GM20000 (cell line): ENCODE data around the gene SH3PXD2A.

Experiments used
- DNase-seq: peaks from one replicate; pipeline ENCODE4 v3.0.0; 2012; ENCODE audit warnings: low spot score
- TF ChIP-seq, protein P1 (sequence below): IDR thresholded peaks from 2 replicates; pipeline ENCODE4 v1.5.1; 2012; ENCODE audit warnings: mild to moderate bottlenecking, control low read depth; ENCODE audit errors: extremely low read depth, missing control alignments

SH3PXD2A gene

DNA sequence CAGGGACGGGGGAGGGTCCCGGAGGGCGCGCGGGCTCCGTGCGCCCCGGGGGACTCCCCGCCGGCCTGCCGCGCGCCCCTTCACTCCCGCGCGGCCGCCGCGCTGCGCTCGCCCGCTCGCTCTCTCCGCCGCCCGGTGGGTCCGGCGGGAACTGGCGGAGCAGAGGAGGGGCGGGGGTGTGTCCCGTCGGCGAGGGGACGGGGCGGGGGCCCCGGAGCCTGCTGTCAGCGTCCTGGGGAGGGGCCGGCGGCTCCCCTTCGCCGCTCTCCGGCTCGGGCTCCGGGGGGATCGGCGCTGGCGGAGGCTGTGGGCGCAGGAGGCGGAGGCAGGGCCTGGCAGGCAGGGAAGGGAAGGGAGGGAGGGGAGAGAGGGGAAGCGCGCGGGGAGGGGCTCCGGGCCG is at the start of gene SH3PXD2A:
TSS of gene SH3PXD2A (minus strand) at position 153 of the 400 bp plus-strand sequence. CDS start 310 bp downstream, outside the sequence.
- DNase-seq, result peak; percentile 54
- TF ChIP-seq, protein P1, sequence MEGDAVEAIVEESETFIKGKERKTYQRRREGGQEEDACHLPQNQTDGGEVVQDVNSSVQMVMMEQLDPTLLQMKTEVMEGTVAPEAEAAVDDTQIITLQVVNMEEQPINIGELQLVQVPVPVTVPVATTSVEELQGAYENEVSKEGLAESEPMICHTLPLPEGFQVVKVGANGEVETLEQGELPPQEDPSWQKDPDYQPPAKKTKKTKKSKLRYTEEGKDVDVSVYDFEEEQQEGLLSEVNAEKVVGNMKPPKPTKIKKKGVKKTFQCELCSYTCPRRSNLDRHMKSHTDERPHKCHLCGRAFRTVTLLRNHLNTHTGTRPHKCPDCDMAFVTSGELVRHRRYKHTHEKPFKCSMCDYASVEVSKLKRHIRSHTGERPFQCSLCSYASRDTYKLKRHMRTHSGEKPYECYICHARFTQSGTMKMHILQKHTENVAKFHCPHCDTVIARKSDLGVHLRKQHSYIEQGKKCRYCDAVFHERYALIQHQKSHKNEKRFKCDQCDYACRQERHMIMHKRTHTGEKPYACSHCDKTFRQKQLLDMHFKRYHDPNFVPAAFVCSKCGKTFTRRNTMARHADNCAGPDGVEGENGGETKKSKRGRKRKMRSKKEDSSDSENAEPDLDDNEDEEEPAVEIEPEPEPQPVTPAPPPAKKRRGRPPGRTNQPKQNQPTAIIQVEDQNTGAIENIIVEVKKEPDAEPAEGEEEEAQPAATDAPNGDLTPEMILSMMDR, result no peak

GRCh38 chr10:103901299-103901698 is 45.9 kb upstream of the SH3PXD2A start:
- TF ChIP-seq, protein P1, result no peak
- no peak for DNase-seq

- TF ChIP-seq, protein P1, result no peak
Observed at GRCh38 chr10:103899312-103899711, 43.9 kb upstream of the SH3PXD2A start.

DNA sequence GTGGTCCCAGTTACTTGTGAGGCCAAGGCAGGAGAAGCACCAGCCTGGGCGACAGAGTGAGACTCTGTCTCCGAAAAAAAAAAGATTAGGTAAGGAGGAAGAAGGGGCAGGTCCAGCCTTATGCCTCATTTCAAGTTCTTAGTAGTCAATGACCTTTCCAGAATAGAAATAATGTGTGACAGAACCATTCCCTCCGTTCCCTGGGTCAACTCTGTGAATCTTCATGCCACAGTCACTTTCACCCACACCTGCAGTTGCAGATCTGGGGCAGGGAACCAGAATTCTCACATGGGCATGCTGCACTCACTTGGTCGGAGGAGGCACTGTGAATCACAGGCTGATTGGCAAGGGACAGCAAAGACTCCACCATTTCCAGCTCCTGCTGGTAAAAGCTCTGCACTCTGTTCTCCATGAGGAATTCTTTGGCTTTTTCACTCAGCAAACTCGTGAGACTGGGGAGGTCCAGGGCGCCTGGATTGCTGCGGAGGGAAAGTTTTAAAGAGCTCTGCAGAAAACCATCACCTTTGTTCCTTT is 41.9 kb upstream of the SH3PXD2A start:
- TF ChIP-seq, protein P1, result no peak
- DNase-seq, result no peak

More at GRCh38 chr10:103899312-103899711, 43.9 kb upstream of the SH3PXD2A start:
- no peak for DNase-seq

GRCh38 chr10:103896225-103896624 is 40.8 kb upstream of the SH3PXD2A start:
- no peak for DNase-seq
- TF ChIP-seq, protein P1, result no peak

- TF ChIP-seq, protein P1, result no peak
- DNase-seq, result no peak
Observed at GRCh38 chr10:103895411-103896186, 40.2 kb upstream of the SH3PXD2A start.

GRCh38 chr10:103894441-103894864 is 39.1 kb upstream of the SH3PXD2A start:
- TF ChIP-seq, protein P1, result no peak
- DNase-seq, result no peak
